DOHH2 (cell line): Measurements from ENCODE around the gene SLC22A4.
A peak's percentile ranks its signal among the peaks of the same experiment; 100 is the strongest.

Source experiments
- H3F3A ChIP-seq: fragments of 200-600 bp; sonication (generic), shearing (Covaris generic); 2 replicates; pipeline ENCODE4 v1.6.0; 2016; ENCODE audit warnings: antibody characterized with exemption, mild to moderate bottlenecking; ENCODE audit not compliant: control insufficient read depth, insufficient read depth
- H3K27ac ChIP-seq: fragments of 200-600 bp; sonication (generic); 2 replicates; pipeline ENCODE4 v1.5.1; 2014; ENCODE audit warnings: low read depth, mild to moderate bottlenecking, low read length, moderate library complexity
- H3K27me3 ChIP-seq: fragments of 200-600 bp; sonication (generic); 2 replicates; pipeline ENCODE4 v1.6.1; 2014; ENCODE audit warnings: mild to moderate bottlenecking, low read length, mixed read lengths; ENCODE audit not compliant: control insufficient read depth
- H3K36me3 ChIP-seq: fragments of 200-600 bp; sonication (generic); 2 replicates; pipeline ENCODE4 v1.6.1; 2014; ENCODE audit warnings: mild to moderate bottlenecking, low read length, moderate library complexity, mixed read lengths; ENCODE audit not compliant: control insufficient read depth
- H3K4me1 ChIP-seq: fragments of 200-600 bp; sonication (generic); 2 replicates; pipeline ENCODE4 v1.6.1; 2014; ENCODE audit warnings: mild to moderate bottlenecking, low read length, mixed read lengths; ENCODE audit not compliant: control insufficient read depth
- H3K4me2 ChIP-seq: fragments of 200-600 bp; sonication (generic); 2 replicates; pipeline ENCODE4 v1.6.0; 2014; ENCODE audit warnings: mild to moderate bottlenecking, low read length, moderate library complexity
- H3K4me3 ChIP-seq: fragments of 200-600 bp; sonication (generic); 2 replicates; pipeline ENCODE4 v1.5.1; 2014; ENCODE audit warnings: mild to moderate bottlenecking, low read length, mixed read lengths
- H3K79me2 ChIP-seq: fragments of 200-600 bp; sonication (generic); 2 replicates; pipeline ENCODE4 v1.6.1; 2014; ENCODE audit warnings: mild to moderate bottlenecking, low read length, mixed read lengths; ENCODE audit not compliant: control insufficient read depth
- H3K9me2 ChIP-seq: fragments of 200-600 bp; sonication (generic); replicated peaks from 2 replicates; pipeline ENCODE4 v1.6.1; 2014; ENCODE audit warnings: mild to moderate bottlenecking, low read length, mixed read lengths; ENCODE audit not compliant: control insufficient read depth
- H3K9me3 ChIP-seq: fragments of 200-600 bp; sonication (generic); 2 replicates; pipeline ENCODE4 v1.6.1; 2014; ENCODE audit warnings: antibody characterized with exemption, low read length, mixed read lengths; ENCODE audit not compliant: control insufficient read depth, insufficient read depth
- H4K20me1 ChIP-seq: fragments of 200-600 bp; sonication (generic); 2 replicates; pipeline ENCODE4 v1.6.0; 2014; ENCODE audit warnings: low read depth, mild to moderate bottlenecking, antibody characterized with exemption, low read length, moderate library complexity; ENCODE audit not compliant: control insufficient read depth, insufficient read depth
- CTCF ChIP-seq: fragments of 200-600 bp; sonication (generic); IDR thresholded peaks from one replicate; pipeline ENCODE4 v1.5.1; 2014; ENCODE audit warnings: antibody characterized with exemption, mild to moderate bottlenecking, low read depth, low read length; ENCODE audit not compliant: poor library complexity, severe bottlenecking
- EZH2phosphoT487 ChIP-seq: fragments of 200-600 bp; sonication (generic); IDR thresholded peaks from 2 replicates; pipeline ENCODE4 v1.6.1; 2017; ENCODE audit warnings: borderline replicate concordance, mild to moderate bottlenecking, antibody characterized with exemption, low read length, moderate library complexity, mixed read lengths

The SLC22A4 gene

GRCh38 chr5:132270706-132271105 lies 23.5 kb upstream of the SLC22A4 start:
- TF ChIP-seq CTCF (no peak), EZH2phosphoT487 (no peak)
- Histone ChIP-seq H3F3A (no peaks in the 10 kb centered on the region), H3K9me2 (no peaks in the 10 kb centered on the region), H3K9me3 (no peaks in the 10 kb centered on the region), H3K4me1 (no peaks in the 10 kb centered on the region), H3K27me3 (peaks cover 11% of the 10 kb centered on the region), H3K36me3 (no peaks in the 10 kb centered on the region), H3K27ac (no peak overlapping the region), H3K4me3 (no peak overlapping the region), H4K20me1 (no peaks in the 10 kb centered on the region), H3K79me2 (no peaks in the 10 kb centered on the region), H3K4me2 (no peak overlapping the region)

- no peak overlapping the region for H3K4me2 ChIP-seq
- no peaks in the 10 kb centered on the region for H4K20me1 ChIP-seq
- H3K9me2 ChIP-seq, result no peaks in the 10 kb centered on the region
- H3K9me3 ChIP-seq, result no peaks in the 10 kb centered on the region
- H3F3A ChIP-seq, result no peaks in the 10 kb centered on the region
- no peak overlapping the region for H3K4me3 ChIP-seq
- H3K27me3 ChIP-seq, result peaks cover 11% of the 10 kb centered on the region
- no peaks in the 10 kb centered on the region for H3K79me2 ChIP-seq
- TF ChIP-seq EZH2phosphoT487 (no peak), CTCF (peak; percentile 41)
- H3K4me1 ChIP-seq, result no peaks in the 10 kb centered on the region
- H3K36me3 ChIP-seq, result no peaks in the 10 kb centered on the region
- no peak overlapping the region for H3K27ac ChIP-seq
These were observed 22.6 kb upstream of the SLC22A4 start for GRCh38 chr5:132271251-132272246.

- H3K4me2 ChIP-seq, result no peak overlapping the region
- H3F3A ChIP-seq, result no peaks in the 10 kb centered on the region
- H3K4me1 ChIP-seq, result no peaks in the 10 kb centered on the region
- TF ChIP-seq CTCF (peak; percentile 87), EZH2phosphoT487 (no peak)
- H3K79me2 ChIP-seq, result no peaks in the 10 kb centered on the region
- H3K36me3 ChIP-seq, result no peaks in the 10 kb centered on the region
- H4K20me1 ChIP-seq, result no peaks in the 10 kb centered on the region
- H3K9me3 ChIP-seq, result no peaks in the 10 kb centered on the region
- H3K27me3 ChIP-seq, result peaks cover 11% of the 10 kb centered on the region
- H3K27ac ChIP-seq, result no peak overlapping the region
- H3K4me3 ChIP-seq, result no peak overlapping the region
- H3K9me2 ChIP-seq, result no peaks in the 10 kb centered on the region
These were observed 21.6 kb upstream of the SLC22A4 start for GRCh38 chr5:132272311-132273210.
